ENCODE data around the gene COL25A1. TPM values are rescaled to one million over a fixed set of nuclear protein-coding genes. Genes with fewer than 3 reads are reported as not detected.

COL25A1 gene
- total RNA-seq, 1 donor from 2014 or later = 0.75 TPM

DNA sequence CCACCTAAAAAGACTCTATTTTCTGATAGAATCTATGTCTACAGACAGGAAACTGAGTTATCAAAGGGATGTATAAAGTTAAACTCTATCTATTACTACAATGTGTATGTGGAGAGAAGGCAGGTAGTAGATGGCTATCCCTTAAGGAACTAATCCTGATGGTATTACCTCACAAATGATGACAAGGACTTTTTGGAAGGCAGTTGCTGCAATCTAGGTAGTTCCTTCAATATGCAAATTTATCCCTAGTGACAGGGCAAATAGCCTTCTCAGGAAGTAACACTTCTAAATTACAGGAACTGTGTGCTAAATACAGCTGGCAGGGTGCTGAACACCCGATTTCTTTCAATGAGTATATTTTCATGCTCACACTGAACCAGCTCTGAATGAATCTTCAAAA, 177.4 kb downstream of the COL25A1 start:
- Histone ChIP-seq H3K4me3 (no peak overlapping the region), H3K9me3 (no peaks in the 10 kb centered on the region), H3K27me3 (no peaks in the 10 kb centered on the region), H3K36me3 (no peaks in the 10 kb centered on the region), H3K27ac (no peak overlapping the region), H3K4me1 (no peaks in the 10 kb centered on the region)
- TF ChIP-seq CTCF (IDR thresholded peaks at IDR 0.05) = no peak
- no peak for DNase-seq
- ATAC-seq = no peak
- intact Hi-C loops (cut with DNase I) = no loop called here

- no peak for ATAC-seq
- H3K4me3 ChIP-seq = no peak overlapping the region
These were observed 178.5 kb downstream of the COL25A1 start for GRCh38 chr4:109123951-109124350.

GRCh38 chr4:109121561-109121960, 180.9 kb downstream of the COL25A1 start:
- ATAC-seq = no peak
- no peaks in the 10 kb centered on the region for H3K4me1 ChIP-seq
- intact Hi-C loops (cut with DNase I) = no loop called here

More at GRCh38 chr4:109123951-109124350, 178.5 kb downstream of the COL25A1 start:
- Histone ChIP-seq H3K27me3 (no peaks in the 10 kb centered on the region), H3K27ac (no peak overlapping the region), H3K4me1 (no peaks in the 10 kb centered on the region), H3K36me3 (no peaks in the 10 kb centered on the region), H3K9me3 (no peaks in the 10 kb centered on the region)
- intact Hi-C loops (cut with DNase I) = no loop called here
- TF ChIP-seq CTCF (IDR thresholded peaks at IDR 0.05) = no peak
- no peak for DNase-seq

DNA sequence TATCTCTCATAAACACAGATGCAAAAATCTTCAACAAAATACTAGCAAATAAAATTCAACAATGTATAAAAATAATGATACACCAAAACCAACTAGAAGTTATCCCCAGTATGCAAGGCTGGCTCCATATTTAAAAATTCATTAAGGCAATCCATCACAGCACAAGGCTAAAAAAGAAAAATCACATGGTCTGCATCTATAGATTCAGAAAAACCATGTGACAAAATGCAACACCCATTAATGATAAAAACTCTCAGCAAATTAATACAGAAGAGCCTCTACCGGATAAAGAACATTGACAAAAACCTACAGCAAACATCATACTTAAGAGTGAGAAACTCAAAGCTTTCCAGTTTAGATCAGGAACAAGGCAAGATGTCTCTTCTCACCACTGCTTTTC, 182.6 kb downstream of the COL25A1 start:
- DNase-seq = no peak
- no peaks in the 10 kb centered on the region for H3K9me3 ChIP-seq
- H3K27me3 ChIP-seq = no peaks in the 10 kb centered on the region
- no peaks in the 10 kb centered on the region for H3K36me3 ChIP-seq
- no peak overlapping the region for H3K27ac ChIP-seq
- intact Hi-C loops (cut with DNase I) = no loop called here
- TF ChIP-seq CTCF (IDR thresholded peaks at IDR 0.05) = no peak
- ATAC-seq = no peak
- no peak overlapping the region for H3K4me3 ChIP-seq
- H3K4me1 ChIP-seq = no peaks in the 10 kb centered on the region

More at GRCh38 chr4:109121561-109121960, 180.9 kb downstream of the COL25A1 start:
- H3K36me3 ChIP-seq = no peaks in the 10 kb centered on the region
- no peak overlapping the region for H3K27ac ChIP-seq
- H3K4me3 ChIP-seq = no peak overlapping the region
- H3K9me3 ChIP-seq = no peaks in the 10 kb centered on the region
- no peak for TF ChIP-seq CTCF (IDR thresholded peaks at IDR 0.05)
- H3K27me3 ChIP-seq = no peaks in the 10 kb centered on the region
- no peak for DNase-seq

GRCh38 chr4:109118635-109119034, 183.8 kb downstream of the COL25A1 start:
- H3K27ac ChIP-seq = no peak overlapping the region
- intact Hi-C loops (cut with DNase I) = no loop called here
- no peak for TF ChIP-seq CTCF (IDR thresholded peaks at IDR 0.05)
- no peak overlapping the region for H3K4me3 ChIP-seq
- no peaks in the 10 kb centered on the region for H3K9me3 ChIP-seq
- DNase-seq = no peak
- no peaks in the 10 kb centered on the region for H3K27me3 ChIP-seq
- no peak for ATAC-seq
- H3K4me1 ChIP-seq = no peaks in the 10 kb centered on the region
- no peaks in the 10 kb centered on the region for H3K36me3 ChIP-seq

GRCh38 chr4:109114501-109114900, 188.0 kb downstream of the COL25A1 start:
- intact Hi-C loops (cut with DNase I) = no loop called here
- H3K4me3 ChIP-seq = no peak overlapping the region
- no peaks in the 10 kb centered on the region for H3K36me3 ChIP-seq
- TF ChIP-seq CTCF (IDR thresholded peaks at IDR 0.05) = no peak
- H3K27ac ChIP-seq = no peak overlapping the region
- no peaks in the 10 kb centered on the region for H3K9me3 ChIP-seq
- no peak for ATAC-seq
- no peak for DNase-seq
- no peaks in the 10 kb centered on the region for H3K27me3 ChIP-seq
- H3K4me1 ChIP-seq = no peaks in the 10 kb centered on the region
